Activated CD4-positive, alpha-beta memory T cell treated with anti-CD3 and anti-CD28 coated beads, Interleukin-2, amount 10 ng/mL, durations not matched to agents 7 days and 5 days (primary cell): ENCODE results near the gene CHMP5. TPM values are rescaled to one million over a fixed set of nuclear protein-coding genes. Genes with fewer than 3 reads are reported as not detected.
"Not testable (repeated sequence)": the region's sequence is repeated elsewhere in the genome, so short reads cannot be mapped to it uniquely, and the experiment has no call there.

Experiments
- CTCF ChIA-PET: fragments of 350-600 bp; sonication (Branson Sonifier 250); formaldehyde crosslinking; loops from one replicate; lab custom pipeline; 2021; ENCODE audit warnings: antibody characterized with exemption, inconsistent platforms; lab: Charles Lee
- POLR2A ChIA-PET: fragments of 350-600 bp; sonication (Branson Sonifier 250); formaldehyde crosslinking; loops from one replicate; lab custom pipeline; 2021; ENCODE audit warnings: antibody characterized with exemption; lab: Charles Lee
- DNase-seq: peaks from one replicate; pipeline ENCODE4 v3.0.0-alpha.2; 2020
- H3K27ac Mint-ChIP-seq: one replicate; pipeline ENCODE4 v1.8.0; 2021; ENCODE audit warnings: mild to moderate bottlenecking, mixed read lengths
- H3K27me3 Mint-ChIP-seq: one replicate; pipeline ENCODE4 v1.8.0; 2021; ENCODE audit warnings: mixed read lengths
- H3K36me3 Mint-ChIP-seq: one replicate; pipeline ENCODE4 v1.8.0; 2021; ENCODE audit warnings: low read depth, mixed read lengths
- H3K4me1 Mint-ChIP-seq: one replicate; pipeline ENCODE4 v1.8.0; 2021; ENCODE audit warnings: mixed read lengths
- H3K4me3 Mint-ChIP-seq: one replicate; pipeline ENCODE4 v1.8.0; 2021; ENCODE audit warnings: mild to moderate bottlenecking, mixed read lengths
- H3K9me3 Mint-ChIP-seq: one replicate; pipeline ENCODE4 v1.8.0; 2021; ENCODE audit warnings: mixed read lengths
- total RNA-seq, 2 experiments: library from RNA; stranded (reverse); gene quantifications; one replicate each; pipeline ENCODE4 v1.2.3, GENCODE V29; 2021

The CHMP5 gene
- total RNA-seq, 2 experiments from 2014 or later, result 149 TPM

- Mint-ChIP-seq H3K27ac (no peak overlapping the region), H3K9me3 (no peaks in the 10 kb centered on the region), H3K4me1 (peaks cover 40% of the 10 kb centered on the region), H3K36me3 (peaks cover 50% of the 10 kb centered on the region), H3K27me3 (no peaks in the 10 kb centered on the region), H3K4me3 (no peak overlapping the region)
- ChIA-PET POLR2A (interaction anchor here (3.4 kb wide), 1 partner anchor 16 kb away, joined by 11 read pairs; the partner anchor contains the start of gene NFX1), CTCF (no interaction called here)
- DNase-seq, result no peak
Measured at GRCh38 chr9:33307067-33307466, 42.2 kb downstream of the CHMP5 start.

DNA sequence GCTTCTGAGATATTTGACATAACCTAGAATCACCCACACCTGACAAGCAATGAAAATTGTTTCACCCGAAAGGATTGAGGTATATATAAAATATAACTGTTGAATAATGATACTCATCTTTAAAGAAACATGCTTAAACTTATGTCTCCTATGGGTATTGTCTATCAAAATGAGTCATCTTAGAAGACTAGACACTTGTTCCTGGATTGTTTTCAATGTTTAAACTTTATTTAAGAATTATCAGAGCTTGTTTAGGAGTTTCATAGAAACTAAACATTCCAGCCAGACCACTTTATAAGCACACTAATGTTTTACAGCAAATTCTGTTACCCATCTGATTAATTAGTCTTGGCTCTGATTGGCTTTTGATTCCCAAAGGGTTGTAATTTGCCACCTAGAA is 45.1 kb downstream of the CHMP5 start:
- peaks cover 57% of the 10 kb centered on the region for H3K36me3 Mint-ChIP-seq
- H3K4me1 Mint-ChIP-seq, result peaks cover 34% of the 10 kb centered on the region
- no peak for DNase-seq
- H3K9me3 Mint-ChIP-seq, result no peaks in the 10 kb centered on the region
- H3K4me3 Mint-ChIP-seq, result no peak overlapping the region
- ChIA-PET POLR2A (interaction anchor here (3.4 kb wide), 1 partner anchor 19 kb away, joined by 11 read pairs; the partner anchor contains the start of gene NFX1), CTCF (interaction anchor here (1.2 kb wide), 2 partner anchors 22 to 65 kb away, joined by 3 read pairs; no protein-coding TSS in a partner anchor)
- no peak overlapping the region for H3K27ac Mint-ChIP-seq
- no peaks in the 10 kb centered on the region for H3K27me3 Mint-ChIP-seq

DNA sequence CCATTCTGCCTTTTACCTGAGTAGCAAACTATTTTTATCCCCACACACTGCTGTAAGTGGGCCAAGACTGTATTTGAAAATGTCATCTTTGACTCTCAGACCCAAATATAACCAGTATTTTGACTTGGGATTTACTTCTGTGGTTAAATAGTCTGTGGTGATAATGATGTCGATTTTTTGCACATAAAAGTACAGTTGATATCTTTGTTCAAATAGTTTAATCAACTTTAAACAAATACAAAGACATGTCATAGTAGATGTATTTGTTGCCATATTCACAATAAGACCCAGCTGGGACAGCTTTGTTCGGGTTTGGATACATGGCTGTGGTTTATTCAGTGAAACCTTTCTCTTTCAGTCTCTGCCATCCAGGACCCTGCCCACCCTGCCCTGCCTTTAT is 45.9 kb downstream of the CHMP5 start:
- Mint-ChIP-seq H3K9me3 (no peaks in the 10 kb centered on the region), H3K27ac (no peak overlapping the region), H3K36me3 (peaks cover 64% of the 10 kb centered on the region), H3K4me1 (peaks cover 34% of the 10 kb centered on the region), H3K4me3 (no peak overlapping the region), H3K27me3 (no peaks in the 10 kb centered on the region)
- DNase-seq, result no peak
- POLR2A ChIA-PET, result interaction anchor here (3.4 kb wide), 1 partner anchor 20 kb away, joined by 11 read pairs; the partner anchor contains the start of gene NFX1
- CTCF ChIA-PET, result interaction anchor here (1.2 kb wide), 1 partner anchor 64 kb away, joined by 3 read pairs; no protein-coding TSS in a partner anchor

- no peak for DNase-seq
- POLR2A ChIA-PET, result interaction anchor here (1.1 kb wide), 1 partner anchor 22 kb away, joined by 5 read pairs; the partner anchor contains the start of gene NFX1
- CTCF ChIA-PET, result no interaction called here
- Mint-ChIP-seq H3K36me3 (peaks cover 76% of the 10 kb centered on the region), H3K4me1 (peaks cover 31% of the 10 kb centered on the region), H3K9me3 (no peaks in the 10 kb centered on the region), H3K4me3 (no peak overlapping the region), H3K27ac (peak overlapping the region; percentile 47), H3K27me3 (no peaks in the 10 kb centered on the region)
Measured at GRCh38 chr9:33311953-33312352, 47.1 kb downstream of the CHMP5 start.

DNA sequence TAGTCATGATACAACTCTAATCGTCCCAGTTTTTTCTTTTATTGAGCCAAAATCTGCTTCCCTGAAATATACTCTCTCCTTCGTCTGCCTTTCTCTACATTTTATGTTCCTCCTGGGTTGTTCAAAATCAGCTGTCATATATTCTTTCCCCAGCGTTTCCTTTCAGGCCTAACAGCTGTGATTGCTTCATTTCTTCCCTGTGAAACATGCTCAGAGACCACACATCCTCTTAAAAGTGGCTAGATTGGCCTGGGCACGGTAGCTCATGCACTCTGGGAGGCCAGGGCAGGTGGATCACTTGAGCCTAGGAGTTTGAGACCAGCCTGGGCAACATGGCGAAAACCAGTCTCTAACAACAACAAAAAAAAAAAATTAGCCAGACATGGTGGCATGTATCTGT is 50.5 kb downstream of the CHMP5 start:
- H3K4me3 Mint-ChIP-seq, result no peak overlapping the region
- no peaks in the 10 kb centered on the region for H3K27me3 Mint-ChIP-seq
- H3K27ac Mint-ChIP-seq, result no peak overlapping the region
- CTCF ChIA-PET, result interaction anchor here (0.7 to 2.2 kb wide), 2 partner anchors 29 to 235 kb away, joined by 3 to 6 read pairs; no protein-coding TSS in a partner anchor
- POLR2A ChIA-PET, result interaction anchor here (1.2 kb wide), 2 partner anchors 14 to 100 kb away, joined by 5 to 6 read pairs; no protein-coding TSS in a partner anchor
- no peak for DNase-seq
- H3K36me3 Mint-ChIP-seq, result peaks cover 75% of the 10 kb centered on the region
- no peaks in the 10 kb centered on the region for H3K9me3 Mint-ChIP-seq
- H3K4me1 Mint-ChIP-seq, result peaks cover 18% of the 10 kb centered on the region

- H3K4me1 Mint-ChIP-seq, DNase-seq, H3K9me3 Mint-ChIP-seq, H3K27me3 Mint-ChIP-seq, H3K27ac Mint-ChIP-seq, H3K4me3 Mint-ChIP-seq: not testable (repeated sequence)
- ChIA-PET CTCF (interaction anchor here (0.7 kb wide), 2 partner anchors 30 to 559 kb away, joined by 3 to 4 read pairs; no protein-coding TSS in a partner anchor), POLR2A (interaction anchor here (1.0 to 1.7 kb wide), 2 partner anchors 27 kb away, joined by 6 read pairs; partner anchors contain the start of gene NFX1)
- H3K36me3 Mint-ChIP-seq, result peaks cover 73% of the 10 kb centered on the region
Measured at GRCh38 chr9:33317136-33317535, 52.3 kb downstream of the CHMP5 start.

DNA sequence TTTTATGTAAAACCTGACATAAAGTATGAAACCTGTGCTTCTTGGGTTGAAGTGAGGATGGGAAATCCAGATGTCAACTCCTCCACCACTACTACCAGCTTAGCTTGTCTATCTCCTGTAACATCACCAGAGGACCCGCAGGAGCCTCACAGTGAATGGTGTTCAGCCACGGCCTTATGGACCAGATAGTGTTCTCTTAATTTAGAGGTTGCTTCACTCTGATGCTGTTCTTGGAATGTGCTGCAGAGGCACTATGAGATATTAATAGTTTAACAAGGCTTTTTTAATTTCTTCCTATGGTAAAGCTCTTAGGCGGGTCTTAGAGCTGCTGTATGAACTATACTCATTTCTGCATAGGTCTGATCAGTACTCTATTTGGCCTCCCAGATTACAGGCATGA is 53.4 kb downstream of the CHMP5 start:
- peaks cover 2% of the 10 kb centered on the region for H3K4me1 Mint-ChIP-seq
- DNase-seq, result no peak
- no peak overlapping the region for H3K4me3 Mint-ChIP-seq
- H3K36me3 Mint-ChIP-seq, result peaks cover 73% of the 10 kb centered on the region
- CTCF ChIA-PET, result no interaction called here
- POLR2A ChIA-PET, result interaction anchor here (1.7 kb wide), 1 partner anchor 28 kb away, joined by 6 read pairs; the partner anchor contains the start of gene NFX1
- no peaks in the 10 kb centered on the region for H3K27me3 Mint-ChIP-seq
- H3K9me3 Mint-ChIP-seq, result no peaks in the 10 kb centered on the region
- no peak overlapping the region for H3K27ac Mint-ChIP-seq

GRCh38 chr9:33318781-33319180 is 53.9 kb downstream of the CHMP5 start:
- no peak for DNase-seq
- ChIA-PET POLR2A (interaction anchor here (0.7 to 1.7 kb wide), 2 partner anchors 18 to 28 kb away, joined by 3 to 6 read pairs; partner anchors contain the start of gene NFX1), CTCF (no interaction called here)
- Mint-ChIP-seq H3K36me3 (peaks cover 69% of the 10 kb centered on the region), H3K27ac (no peak overlapping the region), H3K9me3 (no peaks in the 10 kb centered on the region), H3K4me3 (no peak overlapping the region), H3K4me1 (peaks cover 2% of the 10 kb centered on the region), H3K27me3 (no peaks in the 10 kb centered on the region)

DNA sequence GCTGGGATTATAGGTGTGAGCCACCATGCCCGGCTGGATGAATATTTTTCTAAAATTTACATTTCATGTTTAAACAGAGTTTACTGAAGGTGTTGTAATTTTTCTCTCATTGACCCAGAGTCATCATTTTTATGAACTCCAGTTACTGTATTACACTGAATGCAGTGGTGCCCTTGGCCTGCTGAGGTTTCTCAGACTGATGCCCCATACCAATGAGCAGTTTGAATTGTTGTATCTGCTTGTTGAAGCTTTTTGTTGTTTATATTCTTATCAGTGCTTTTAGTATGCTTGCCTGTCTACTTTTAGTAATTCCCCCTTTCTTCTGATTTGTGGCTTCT is 55.4 kb downstream of the CHMP5 start:
- no peaks in the 10 kb centered on the region for H3K27me3 Mint-ChIP-seq
- no peak overlapping the region for H3K27ac Mint-ChIP-seq
- peaks cover 2% of the 10 kb centered on the region for H3K4me1 Mint-ChIP-seq
- POLR2A ChIA-PET, result interaction anchor here (1.7 kb wide), 1 partner anchor 30 kb away, joined by 4 read pairs; the partner anchor contains the start of gene NFX1
- H3K4me3 Mint-ChIP-seq, result no peak overlapping the region
- DNase-seq, result no peak
- H3K36me3 Mint-ChIP-seq, result peaks cover 79% of the 10 kb centered on the region
- CTCF ChIA-PET, result interaction anchor here (0.9 to 1.4 kb wide), 2 partner anchors 54 to 94 kb away, joined by 3 read pairs; no protein-coding TSS in a partner anchor
- H3K9me3 Mint-ChIP-seq, result peaks cover 2% of the 10 kb centered on the region

GRCh38 chr9:33320568-33321261 is 55.9 kb downstream of the CHMP5 start:
- H3K9me3 Mint-ChIP-seq, result peaks cover 2% of the 10 kb centered on the region
- no peak overlapping the region for H3K4me3 Mint-ChIP-seq
- POLR2A ChIA-PET, result interaction anchor here (1.7 kb wide), 1 partner anchor 30 kb away, joined by 4 read pairs; the partner anchor contains the start of gene NFX1
- CTCF ChIA-PET, result interaction anchor here (1.1 to 1.4 kb wide), 2 partner anchors 54 to 95 kb away, joined by 3 to 5 read pairs; no protein-coding TSS in a partner anchor
- H3K36me3 Mint-ChIP-seq, result peaks cover 78% of the 10 kb centered on the region
- H3K4me1 Mint-ChIP-seq, result peaks cover 2% of the 10 kb centered on the region
- no peak overlapping the region for H3K27ac Mint-ChIP-seq
- no peaks in the 10 kb centered on the region for H3K27me3 Mint-ChIP-seq
- no peak for DNase-seq

- no peak overlapping the region for H3K4me3 Mint-ChIP-seq
- no peak for DNase-seq
- peaks cover 73% of the 10 kb centered on the region for H3K36me3 Mint-ChIP-seq
Measured at GRCh38 chr9:33329117-33329563, 64.3 kb downstream of the CHMP5 start.

DNA sequence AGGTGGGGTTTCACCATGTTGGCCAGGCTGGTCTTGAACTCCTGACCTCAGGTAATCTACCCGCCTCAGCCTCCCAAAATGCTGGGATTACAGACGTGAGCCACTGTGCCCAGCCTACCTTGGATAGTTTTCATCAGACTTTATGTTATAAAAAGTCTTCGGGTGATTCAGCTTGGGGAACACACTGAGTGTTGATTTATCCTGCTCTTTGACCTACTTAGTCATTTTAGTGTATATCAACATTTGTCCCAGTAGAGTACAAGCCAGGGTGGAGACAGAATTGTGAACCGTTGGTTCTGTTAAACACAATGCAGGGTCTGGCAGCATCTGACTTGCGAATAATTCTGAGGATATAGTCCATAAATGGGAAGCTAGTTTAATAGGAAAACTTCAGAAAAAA is 65.1 kb downstream of the CHMP5 start:
- H3K4me1 Mint-ChIP-seq, result no peaks in the 10 kb centered on the region
- H3K4me3 Mint-ChIP-seq, result no peak overlapping the region
- H3K9me3 Mint-ChIP-seq, result peaks cover 2% of the 10 kb centered on the region
- peaks cover 72% of the 10 kb centered on the region for H3K36me3 Mint-ChIP-seq
- H3K27ac Mint-ChIP-seq, result no peak overlapping the region
- no peaks in the 10 kb centered on the region for H3K27me3 Mint-ChIP-seq
- no peak for DNase-seq
- POLR2A ChIA-PET, result no interaction called here
- CTCF ChIA-PET, result interaction anchor here (0.7 kb wide), 1 partner anchor 564 kb away, joined by 3 read pairs; no protein-coding TSS in a partner anchor

More at GRCh38 chr9:33329117-33329563, 64.3 kb downstream of the CHMP5 start:
- Mint-ChIP-seq H3K4me1 (no peaks in the 10 kb centered on the region), H3K9me3 (peaks cover 2% of the 10 kb centered on the region), H3K27me3 (no peaks in the 10 kb centered on the region), H3K27ac (peak overlapping the region; percentile 25)
- CTCF ChIA-PET, result no interaction called here
- POLR2A ChIA-PET, result no interaction called here
